Measurements from ENCODE around the gene MISP3. TPM values are rescaled to one million over a fixed set of nuclear protein-coding genes. Genes with fewer than 3 reads are reported as not detected.

The MISP3 gene
- total and polyA plus RNA-seq, 9 of the 15 experiments (the other 6 are each of a cell fraction or from before 2014, with no cell fraction given), result 0.25 to 5.6 (median 1.6) TPM

GRCh38 chr19:14023404-14024235 lies 49.0 kb upstream of the MISP3 start (continued):
- TF ChIP-seq TBL1XR1 (IDR thresholded peaks at IDR 0.05; ENCODE audit: low read length in 2 of 2) (peak in 1 of 2 experiments; percentile 47; a peak in 1 of 4 replicates), HDGF (IDR thresholded peaks at IDR 0.05) (no peak; the same call in 1 of the 2 replicates), TCF3 (CRISPR knock-in tag; IDR thresholded peaks at IDR 0.05) (peak; percentile 28; the same call in 1 of the 2 replicates), CBX8 (IDR thresholded peaks at IDR 0.05; ENCODE audit: borderline replicate concordance, extremely low read depth, low read depth, low read length, poor library complexity, severe bottlenecking) (no peak), HMG20A (CRISPR knock-in tag; conservative IDR thresholded peaks at IDR 0.05) (no peak), TFAP4 (CRISPR knock-in tag; IDR thresholded peaks at IDR 0.05; ENCODE audit: borderline replicate concordance) (no peak), VEZF1 (CRISPR knock-in tag; IDR thresholded peaks at IDR 0.05) (peak; percentile 50; the same call in 1 of the 2 replicates), ZBTB40 (IDR thresholded peaks at IDR 0.05) (peak; percentile 45), ZBTB40 (CRISPR knock-in tag; IDR thresholded peaks at IDR 0.05) (no peak), RBM14 (IDR thresholded peaks at IDR 0.05; ENCODE audit: borderline replicate concordance, insufficient read depth, low read depth, low read length) (no peak), ZNF695 (CRISPR knock-in tag; IDR thresholded peaks at IDR 0.05) (no peak), ZNF143 (CRISPR knock-in tag; IDR thresholded peaks at IDR 0.05) (no peak), GTF2E2 (tag; IDR thresholded peaks at IDR 0.05) (no peak), NUFIP1 (IDR thresholded peaks at IDR 0.05; ENCODE audit: partially characterized antibody) (no peak), POLR2AphosphoS5 (IDR thresholded peaks at IDR 0.05; ENCODE audit: control insufficient read depth, insufficient read depth, low read depth, low read length) (no peak), TSC22D4 (tag; IDR thresholded peaks at IDR 0.05) (no peak)
